IMR-90 (cell line): ENCODE results near the gene NSUN5. TPM values are rescaled to one million over a fixed set of nuclear protein-coding genes. Genes with fewer than 3 reads are reported as not detected.

Experiments used
- ATAC-seq: fragments of 200-7000 bp; cut with Tn5 transposase; 2 replicates; pipeline ENCODE4 v1.9.1; 2020; ENCODE audit warnings: low read depth, mild to moderate bottlenecking, moderate library complexity
- BruUV-seq: library from RNA; stranded (reverse); fragments of 400-500 nt; replicated peaks from 2 replicates; lab custom pipeline; 2021; lab: Mats Ljungman, UMichigan
- CTCF ChIA-PET: fragments of 300-600 bp; formaldehyde crosslinking; extraction: SDS; loops from one replicate; lab custom pipeline; 2021; ENCODE audit warnings: antibody characterized with exemption; lab: Yijun Ruan, JAX
- POLR2A ChIA-PET: fragments of 300-600 bp; sonication (Branson Sonifier 250); formaldehyde crosslinking; loops from one replicate; lab custom pipeline; 2022; ENCODE audit warnings: antibody characterized with exemption; ENCODE audit not compliant: unreplicated experiment; lab: Charles Lee
- DNase-seq: peaks from one replicate; pipeline ENCODE4 v3.0.0; 2013
- H2AFZ ChIP-seq: replicated peaks from 2 replicates; pipeline ENCODE3; 2013; ENCODE audit warnings: low read length, mild to moderate bottlenecking; ENCODE audit not compliant: poor library complexity
- H2AK5ac ChIP-seq: 2 replicates; pipeline ENCODE4 v1.6.1; 2013; ENCODE audit warnings: low read depth, low read length, inconsistent platforms
- H2AK9ac ChIP-seq: replicated peaks from 2 replicates; pipeline ENCODE3; 2013; ENCODE audit warnings: mild to moderate bottlenecking, low read depth, low read length, moderate library complexity; ENCODE audit not compliant: poor library complexity
- H2BK120ac ChIP-seq: 2 replicates; pipeline ENCODE4 v1.6.1; 2013; ENCODE audit warnings: low read depth, low read length, inconsistent platforms
- H2BK15ac ChIP-seq: 3 replicates; pipeline ENCODE4 v1.6.1; 2013; ENCODE audit warnings: low read depth, low read length, inconsistent platforms
- H2BK20ac ChIP-seq: 2 replicates; pipeline ENCODE4 v1.6.1; 2013; ENCODE audit warnings: low read depth, mild to moderate bottlenecking, inconsistent platforms, low read length, moderate library complexity
- H2BK5ac ChIP-seq: 2 replicates; pipeline ENCODE4 v1.6.1; 2013; ENCODE audit warnings: mild to moderate bottlenecking, low read depth, low read length, inconsistent platforms; ENCODE audit not compliant: poor library complexity, severe bottlenecking
- H3K14ac ChIP-seq: replicated peaks from 2 replicates; pipeline ENCODE4 v1.6.1; 2013; ENCODE audit warnings: low read depth, low read length, inconsistent platforms
- H3K18ac ChIP-seq: 2 replicates; pipeline ENCODE4 v1.6.1; 2013; ENCODE audit warnings: low read depth, low read length, control low read depth
- H3K23ac ChIP-seq: 2 replicates; pipeline ENCODE4 v1.6.1; 2013; ENCODE audit warnings: low read depth, low read length, inconsistent platforms
- H3K27ac ChIP-seq: 2 replicates; pipeline ENCODE4 v1.5.1; 2013; ENCODE audit warnings: mild to moderate bottlenecking, control low read depth, low read length; ENCODE audit not compliant: insufficient read depth
- H3K27me3 ChIP-seq: 2 replicates; pipeline ENCODE4 v1.6.1; 2013; ENCODE audit warnings: low read length; ENCODE audit not compliant: control insufficient read depth, insufficient read depth
- H3K36me3 ChIP-seq: 2 replicates; pipeline ENCODE4 v1.6.1; 2013; ENCODE audit warnings: low read length, mixed read lengths; ENCODE audit not compliant: control insufficient read depth, insufficient read depth
- H3K4ac ChIP-seq: 2 replicates; pipeline ENCODE4 v1.6.1; 2013; ENCODE audit warnings: low read depth, low read length, inconsistent platforms
- H3K4me1 ChIP-seq: 2 replicates; pipeline ENCODE4 v1.6.1; 2013; ENCODE audit warnings: low read length, mixed read lengths; ENCODE audit not compliant: control insufficient read depth, insufficient read depth
- H3K4me2 ChIP-seq: 2 replicates; pipeline ENCODE4 v1.6.1; 2013; ENCODE audit warnings: low read depth, mild to moderate bottlenecking, control low read depth, low read length, moderate library complexity
- H3K4me3 ChIP-seq: 2 replicates; pipeline ENCODE4 v1.5.1; 2013; ENCODE audit warnings: low read depth, mild to moderate bottlenecking, control low read depth, low read length, moderate library complexity; ENCODE audit not compliant: insufficient read depth
- H3K56ac ChIP-seq: 2 replicates; pipeline ENCODE4 v1.6.1; 2013; ENCODE audit warnings: low read length, inconsistent platforms; ENCODE audit not compliant: insufficient read depth; ENCODE audit errors: extremely low read depth
- H3K79me1 ChIP-seq, 2 experiments: 2 replicates each; pipeline ENCODE4 v1.6.1; 2013; ENCODE audit warnings: low read length in 2 of 2, inconsistent platforms in 1 of 2, low read depth in 1 of 2
- H3K9ac ChIP-seq: 2 replicates; pipeline ENCODE4 v1.6.1; 2013; ENCODE audit warnings: low read depth, low read length, control low read depth
- H3K9me1 ChIP-seq: 2 replicates; pipeline ENCODE4 v1.6.1; 2013; ENCODE audit warnings: low read length, inconsistent platforms; ENCODE audit not compliant: insufficient read depth
- H3K9me3 ChIP-seq: 2 replicates; pipeline ENCODE4 v1.6.1; 2013; ENCODE audit warnings: low read length; ENCODE audit not compliant: control insufficient read depth, insufficient read depth
- H4K20me1 ChIP-seq: 2 replicates; pipeline ENCODE4 v1.6.1; 2013; ENCODE audit warnings: low read length, inconsistent platforms; ENCODE audit not compliant: insufficient read depth
- H4K5ac ChIP-seq: 2 replicates; pipeline ENCODE4 v1.6.1; 2013; ENCODE audit warnings: mild to moderate bottlenecking, low read depth, low read length, control low read depth
- H4K8ac ChIP-seq, 2 experiments: 2 replicates each; pipeline ENCODE4 v1.6.1; 2013; ENCODE audit warnings: low read depth in 2 of 2, low read length in 2 of 2, control low read depth in 1 of 2, inconsistent platforms in 1 of 2
- H4K91ac ChIP-seq: 2 replicates; pipeline ENCODE4 v1.6.1; 2013; ENCODE audit warnings: low read depth, low read length, inconsistent platforms; ENCODE audit not compliant: insufficient read depth
- BHLHE40 ChIP-seq: fragments of 150-350 bp; IDR thresholded peaks from 2 replicates; pipeline ENCODE4 v1.6.1; 2016; ENCODE audit warnings: mild to moderate bottlenecking, low read depth, low read length
- CHD1 ChIP-seq: IDR thresholded peaks from 2 replicates; pipeline ENCODE4 v1.6.1; 2012; ENCODE audit warnings: low read depth, low read length, improper control_type of control experiment
- CTCF ChIP-seq: conservative IDR thresholded peaks from 2 replicates; pipeline ENCODE4 v1.5.1; 2012; ENCODE audit warnings: mild to moderate bottlenecking, low read depth, low read length, improper control_type of control experiment
- ELK1 ChIP-seq: fragments of 150-350 bp; IDR thresholded peaks from 2 replicates; pipeline ENCODE4 v1.6.1; 2016; ENCODE audit warnings: low read depth, mild to moderate bottlenecking, low read length, moderate library complexity, borderline replicate concordance
- FOS ChIP-seq: fragments of 150-350 bp; IDR thresholded peaks from 2 replicates; pipeline ENCODE4 v1.6.1; 2016; ENCODE audit warnings: low read depth, low read length
- POLR2A ChIP-seq: IDR thresholded peaks from 2 replicates; pipeline ENCODE4 v1.6.1; 2012; ENCODE audit warnings: mild to moderate bottlenecking, low read depth, low read length
- RCOR1 ChIP-seq: IDR thresholded peaks from 2 replicates; pipeline ENCODE4 v1.6.1; 2012; ENCODE audit warnings: mild to moderate bottlenecking, low read length, improper control_type of control experiment; ENCODE audit not compliant: insufficient replicate concordance
- RFX5 ChIP-seq: IDR thresholded peaks from 2 replicates; pipeline ENCODE4 v1.8.0; 2012; ENCODE audit warnings: low read depth, mild to moderate bottlenecking, low read length, moderate library complexity
- SMC3 ChIP-seq: fragments of 150-350 bp; IDR thresholded peaks from 2 replicates; pipeline ENCODE4 v1.6.1; 2016; ENCODE audit warnings: low read depth, mild to moderate bottlenecking, antibody characterized with exemption, low read length, moderate library complexity
- USF2 ChIP-seq: fragments of 150-350 bp; IDR thresholded peaks from 2 replicates; pipeline ENCODE4 v1.6.1; 2017; ENCODE audit warnings: mild to moderate bottlenecking, antibody characterized with exemption, low read length, low read depth
- WGBS, 2 experiments: methylation state at CpG; one replicate each; pipeline versions ENCODE4 v1.1.5 to v1.1.7; 2013; ENCODE audit warnings: missing lambda C conversion rate in 2 of 2; ENCODE audit not compliant: insufficient read length in 1 of 2; ENCODE audit errors: extremely low coverage in 2 of 2; 5-methylcytosine and 5-hydroxymethylcytosine counted together
- dilution Hi-C: fragments of 300-500 bp; cut with HindIII; formaldehyde crosslinking; loops from one replicate; pipeline ENCODE4 v1.14.3; 2018; ENCODE audit warnings: low sequenced_read_pairs; ENCODE audit not compliant: unreplicated experiment
- in situ Hi-C: fragments of 300-500 bp; cut with MboI; formaldehyde crosslinking; loops from 3 replicates; pipeline ENCODE4 v1.14.3; 2019; ENCODE audit warnings: low sequenced_read_pairs, inconsistent platforms, mixed read lengths
- intact Hi-C: fragments of 100-400 bp; cut with micrococcal nuclease; formaldehyde crosslinking; loops from 2 replicates; pipeline ENCODE4 v1.10.0; 2022
- polyA plus RNA-seq, 3 experiments: library from polyadenylated mRNA; depleted of rRNA; stranded (reverse); fragments of >200 nt; gene quantifications; 2 replicates each; pipeline ENCODE4 v1.2.3, GENCODE V29; 2012; ENCODE audit warnings: low replicate concordance in 1 of 3
- total RNA-seq: library from RNA; depleted of rRNA; stranded (reverse); fragments of >200 nt; gene quantifications from 2 replicates; pipeline ENCODE4 v1.2.3, GENCODE V29; 2012

Gene NSUN5
- total and polyA plus RNA-seq, 2 of the 4 experiments (the other 2 are of a cell fraction), result 10.0 to 17.7 TPM

GRCh38 chr7:73353243-73353642 lies 44.6 kb upstream of the NSUN5 start:
- TF ChIP-seq RFX5 (no peak), SMC3 (no peak), RCOR1 (no peak), BHLHE40 (no peak), ELK1 (no peak), FOS (no peak), USF2 (no peak), CHD1 (no peak), POLR2A (no peak), CTCF (no peak)
- H2BK20ac ChIP-seq, result no peak overlapping the region
- H2BK5ac ChIP-seq, result no peak overlapping the region
- no peak overlapping the region for H3K4ac ChIP-seq
- no peak overlapping the region for H3K18ac ChIP-seq
- H3K56ac ChIP-seq, result no peak overlapping the region
- no peak overlapping the region for H3K4me3 ChIP-seq
- DNase-seq (no peak), ATAC-seq (no peak)
- no peak overlapping the region for H3K23ac ChIP-seq
- no peak overlapping the region for H3K14ac ChIP-seq
- intact Hi-C loops, result loop anchor here (5.0 kb wide), 2 partner anchors 34 to 74 kb away; no protein-coding TSS in a partner anchor
- H2AK9ac ChIP-seq, result no peak overlapping the region
- H3K4me2 ChIP-seq, result no peak overlapping the region
- H3K36me3 ChIP-seq, result no peaks in the 10 kb centered on the region
- no CpG with 5 or more reads among the region's 6 CpGs for WGBS, 2 experiments
- no peak overlapping the region for H4K5ac ChIP-seq
- POLR2A ChIA-PET, result no interaction called here
- H2BK120ac ChIP-seq, result no peak overlapping the region
- in situ Hi-C loops, result no loop called here
- H3K9me3 ChIP-seq, result peaks cover 9% of the 10 kb centered on the region
- H3K27ac ChIP-seq, result no peak overlapping the region
- no peak overlapping the region for H2AFZ ChIP-seq
- H3K27me3 ChIP-seq, result peaks cover 6% of the 10 kb centered on the region
- H3K79me1 ChIP-seq, result no peaks in the 10 kb centered on the region
- H4K20me1 ChIP-seq, result no peaks in the 10 kb centered on the region
- dilution Hi-C loops, result no loop called here
- no peak overlapping the region for H2BK15ac ChIP-seq
- H3K9me1 ChIP-seq, result peaks cover 4% of the 10 kb centered on the region; the same call in 1 of the 2 replicates
- H4K8ac ChIP-seq, result no peak overlapping the region
- H2AK5ac ChIP-seq, result no peak overlapping the region
- CTCF ChIA-PET, result no interaction called here
- H3K4me1 ChIP-seq, result peaks cover 4% of the 10 kb centered on the region; the same call in 1 of the 2 replicates
- H3K9ac ChIP-seq, result no peak overlapping the region
- H4K91ac ChIP-seq, result no peak overlapping the region
- BruUV-seq, result no TSS peak
